Peyer's patch (tissue), 4 donors: Measurements from ENCODE around the gene NME4. TPM values are rescaled to one million over a fixed set of nuclear protein-coding genes. Genes with fewer than 3 reads are reported as not detected.
A peak's percentile ranks its signal among the peaks of the same experiment; 100 is the strongest.

Experiments
- DNase-seq, 3 donors: peaks; one replicate each; pipeline ENCODE4 v3.0.0-alpha.2; 2017 to 2019
- H3K27ac ChIP-seq, 4 donors: fragments of 200-600 bp; sonication (generic); one replicate each; pipeline ENCODE4 v1.5.1; 2016 to 2019
- H3K27me3 ChIP-seq, 2 donors: fragments of 200-600 bp; sonication (generic); one replicate each; pipeline ENCODE4 v1.5.1; 2019
- H3K36me3 ChIP-seq, 3 donors: fragments of 200-600 bp; sonication (generic); one replicate each; pipeline ENCODE4 v1.5.1; 2016 to 2019
- H3K4me1 ChIP-seq, 4 donors: fragments of 200-600 bp; sonication (generic); one replicate each; pipeline ENCODE4 v1.5.1; 2016 to 2019
- H3K4me3 ChIP-seq, 4 donors: fragments of 200-600 bp; sonication (generic); 1 replicate in 3 of 4; 2 replicates in 1 of 4; pipeline ENCODE4 v1.5.1; 2016 to 2019; ENCODE audit warnings: mild to moderate bottlenecking in 1 of 4
- H3K9me3 ChIP-seq, 4 donors: fragments of 200-600 bp; sonication (generic); one replicate each; pipeline ENCODE4 v1.5.1; 2016 to 2019; ENCODE audit warnings: mild to moderate bottlenecking in 1 of 4
- POLR2A ChIP-seq, 2 donors: fragments of 450-650 bp; IDR thresholded peaks; one replicate each; pipeline ENCODE4 v1.5.1; 2017; ENCODE audit warnings: antibody characterized with exemption in 2 of 2, mild to moderate bottlenecking in 2 of 2, moderate library complexity in 2 of 2
- total RNA-seq, 4 donors: library from RNA; depleted of rRNA; stranded (reverse); fragments of >200 nt; gene quantifications; one replicate each; pipeline ENCODE4 v1.1.0, GENCODE V29; 2016
- TF ChIP-seq, protein P1 (sequence below), 6 experiments: fragments of 450-650 bp in 4 of 6; fragments of 200-600 bp in 2 of 6; sonication (generic) in 1 of 6; IDR thresholded peaks; one replicate each; pipeline ENCODE4 v1.5.1; 2017 to 2019; ENCODE audit warnings: antibody characterized with exemption in 6 of 6, mild to moderate bottlenecking in 3 of 6, moderate library complexity in 1 of 6

The NME4 gene
- total RNA-seq, 4 donors from 2014 or later: 9.6 to 65.2 (median 29.5) TPM

DNA sequence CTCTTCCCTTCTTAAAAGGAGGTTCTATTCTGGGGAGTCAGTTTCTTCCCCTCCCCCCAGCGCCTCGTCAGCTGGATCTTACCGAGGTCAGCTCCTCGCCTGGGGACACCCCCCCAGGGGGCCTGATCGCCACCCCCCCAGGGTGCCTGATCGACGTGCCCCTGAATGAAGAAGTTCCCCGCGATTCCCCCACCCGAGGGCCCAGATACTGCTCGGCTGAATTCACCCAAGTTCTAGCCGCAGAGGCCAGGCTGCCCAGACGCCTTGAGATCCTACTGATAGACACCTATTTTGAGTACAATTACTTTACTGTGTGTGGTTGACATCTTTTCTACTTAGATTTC is 29.9 kb downstream of the NME4 start:
- Histone ChIP-seq H3K9me3 (no peaks in the 10 kb centered on the region), H3K27ac (no peak overlapping the region), H3K4me1 (peaks cover 0 to 23% (median 10%) of the 10 kb centered on the region in 4 donors), H3K4me3 (peak overlapping the region; percentile 51 to 72 (median 64)), H3K36me3 (no peaks in the 10 kb centered on the region), H3K27me3 (no peaks in the 10 kb centered on the region)
- DNase-seq: no peak
- TF ChIP-seq POLR2A (IDR thresholded peaks at IDR 0.05): no peak
- TF ChIP-seq, protein P1, sequence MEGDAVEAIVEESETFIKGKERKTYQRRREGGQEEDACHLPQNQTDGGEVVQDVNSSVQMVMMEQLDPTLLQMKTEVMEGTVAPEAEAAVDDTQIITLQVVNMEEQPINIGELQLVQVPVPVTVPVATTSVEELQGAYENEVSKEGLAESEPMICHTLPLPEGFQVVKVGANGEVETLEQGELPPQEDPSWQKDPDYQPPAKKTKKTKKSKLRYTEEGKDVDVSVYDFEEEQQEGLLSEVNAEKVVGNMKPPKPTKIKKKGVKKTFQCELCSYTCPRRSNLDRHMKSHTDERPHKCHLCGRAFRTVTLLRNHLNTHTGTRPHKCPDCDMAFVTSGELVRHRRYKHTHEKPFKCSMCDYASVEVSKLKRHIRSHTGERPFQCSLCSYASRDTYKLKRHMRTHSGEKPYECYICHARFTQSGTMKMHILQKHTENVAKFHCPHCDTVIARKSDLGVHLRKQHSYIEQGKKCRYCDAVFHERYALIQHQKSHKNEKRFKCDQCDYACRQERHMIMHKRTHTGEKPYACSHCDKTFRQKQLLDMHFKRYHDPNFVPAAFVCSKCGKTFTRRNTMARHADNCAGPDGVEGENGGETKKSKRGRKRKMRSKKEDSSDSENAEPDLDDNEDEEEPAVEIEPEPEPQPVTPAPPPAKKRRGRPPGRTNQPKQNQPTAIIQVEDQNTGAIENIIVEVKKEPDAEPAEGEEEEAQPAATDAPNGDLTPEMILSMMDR (IDR thresholded peaks at IDR 0.05): no peak

DNA sequence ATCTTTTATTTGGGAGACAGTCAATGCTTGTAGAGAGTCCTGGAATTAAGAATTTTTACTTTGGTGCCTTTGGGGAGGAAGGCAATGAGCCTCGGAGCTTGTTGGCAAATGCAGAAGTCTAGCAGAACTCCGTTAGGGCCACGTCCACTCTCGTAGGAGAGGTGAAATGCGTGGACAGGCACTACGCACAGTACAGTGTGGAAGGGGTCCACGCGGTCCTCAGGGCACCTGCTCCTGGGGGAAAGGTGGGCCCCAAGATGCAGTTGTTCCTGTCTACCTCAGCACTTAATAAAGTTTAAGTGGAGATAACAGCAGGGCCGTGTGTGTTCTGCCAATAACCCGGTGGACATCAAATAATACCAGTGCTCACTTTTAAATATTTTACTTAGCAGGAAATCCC is 30.3 kb downstream of the NME4 start:
- Histone ChIP-seq H3K9me3 (no peaks in the 10 kb centered on the region), H3K4me1 (peaks cover 0 to 23% (median 10%) of the 10 kb centered on the region in 4 donors), H3K4me3 (peak overlapping the region in 3 of 4 donors; percentile 61 to 72 (median 67)), H3K27me3 (no peaks in the 10 kb centered on the region), H3K27ac (no peak overlapping the region), H3K36me3 (no peaks in the 10 kb centered on the region)
- TF ChIP-seq POLR2A (IDR thresholded peaks at IDR 0.05): no peak
- TF ChIP-seq, protein P1 (IDR thresholded peaks at IDR 0.05): no peak
- no peak for DNase-seq

DNA sequence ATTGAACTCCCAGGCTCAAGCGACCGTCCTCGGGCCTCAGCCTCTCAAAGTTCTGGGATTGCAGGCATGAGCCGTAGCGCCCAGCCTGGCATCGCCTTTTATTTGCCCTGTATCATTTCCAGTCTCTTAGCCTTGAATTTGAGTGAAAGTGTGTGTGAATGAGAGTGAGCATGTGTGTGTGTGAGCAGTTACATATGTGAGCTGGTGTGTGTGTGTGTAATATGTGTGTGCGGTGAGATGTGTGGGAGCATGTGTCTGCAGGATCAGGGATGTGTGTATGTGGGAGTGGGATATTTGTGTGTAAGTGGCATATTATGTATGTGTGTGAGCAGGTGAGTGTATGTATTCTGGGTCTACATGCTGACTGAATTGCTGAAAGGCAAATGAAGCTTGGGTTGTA is 33.9 kb downstream of the NME4 start:
- Histone ChIP-seq H3K4me1 (peaks cover 0 to 13% (median 6%) of the 10 kb centered on the region in 4 donors), H3K27ac (no peak overlapping the region), H3K36me3 (no peaks in the 10 kb centered on the region), H3K9me3 (no peaks in the 10 kb centered on the region), H3K4me3 (no peak overlapping the region), H3K27me3 (no peaks in the 10 kb centered on the region)
- no peak for TF ChIP-seq POLR2A (IDR thresholded peaks at IDR 0.05)
- TF ChIP-seq, protein P1 (IDR thresholded peaks at IDR 0.05): no peak
- no peak for DNase-seq

DNA sequence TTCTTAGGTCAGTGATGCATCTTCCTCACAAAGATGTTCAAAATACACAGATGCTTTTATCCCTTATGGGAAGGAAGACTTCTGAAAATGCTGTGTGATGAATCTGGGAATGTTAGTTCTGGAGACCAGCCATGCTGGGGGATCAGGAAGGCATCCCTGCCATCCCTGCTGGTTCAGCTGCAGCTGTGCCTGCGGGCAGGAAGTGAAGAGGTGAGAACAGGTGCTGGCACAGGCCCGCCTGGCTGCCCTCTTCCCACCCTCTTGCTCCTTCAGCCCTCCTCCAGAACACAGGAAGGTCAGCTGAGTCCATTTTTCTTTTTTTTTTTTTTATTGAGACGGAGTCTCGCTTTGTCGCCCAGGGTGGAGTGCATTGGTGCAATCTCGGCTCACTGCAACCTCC is 43.6 kb downstream of the NME4 start:
- no peak for TF ChIP-seq POLR2A (IDR thresholded peaks at IDR 0.05)
- TF ChIP-seq, protein P1 (IDR thresholded peaks at IDR 0.05): no peak
- no peak for DNase-seq
- Histone ChIP-seq H3K4me1 (no peaks in the 10 kb centered on the region), H3K36me3 (no peaks in the 10 kb centered on the region), H3K9me3 (no peaks in the 10 kb centered on the region), H3K4me3 (no peak overlapping the region), H3K27ac (no peak overlapping the region), H3K27me3 (no peaks in the 10 kb centered on the region)

DNA sequence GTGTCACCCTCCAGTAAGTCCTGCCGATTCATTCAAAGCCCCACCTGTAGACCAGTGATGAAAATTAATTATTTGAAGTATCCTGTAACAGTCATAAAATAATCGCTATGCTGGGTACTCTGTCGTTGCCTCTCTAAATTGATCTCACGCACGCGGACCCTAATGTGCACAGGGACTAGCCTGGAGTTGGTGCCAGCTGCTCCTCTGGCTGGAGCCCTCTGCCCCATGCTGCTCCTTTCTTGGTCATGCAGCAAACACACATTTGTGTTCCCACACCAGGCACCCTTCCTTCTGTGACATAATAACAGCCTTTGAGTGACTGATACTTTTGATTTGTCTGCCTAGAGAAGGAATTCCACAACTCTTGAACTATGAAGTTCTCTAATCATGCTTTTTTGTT is 44.4 kb downstream of the NME4 start:
- H3K9me3 ChIP-seq: no peaks in the 10 kb centered on the region
- DNase-seq: no peak
- no peaks in the 10 kb centered on the region for H3K36me3 ChIP-seq
- no peaks in the 10 kb centered on the region for H3K27me3 ChIP-seq
- no peak overlapping the region for H3K27ac ChIP-seq
- no peak overlapping the region for H3K4me3 ChIP-seq
- no peaks in the 10 kb centered on the region for H3K4me1 ChIP-seq
- no peak for TF ChIP-seq POLR2A (IDR thresholded peaks at IDR 0.05)
- TF ChIP-seq, protein P1 (IDR thresholded peaks at IDR 0.05): no peak

DNA sequence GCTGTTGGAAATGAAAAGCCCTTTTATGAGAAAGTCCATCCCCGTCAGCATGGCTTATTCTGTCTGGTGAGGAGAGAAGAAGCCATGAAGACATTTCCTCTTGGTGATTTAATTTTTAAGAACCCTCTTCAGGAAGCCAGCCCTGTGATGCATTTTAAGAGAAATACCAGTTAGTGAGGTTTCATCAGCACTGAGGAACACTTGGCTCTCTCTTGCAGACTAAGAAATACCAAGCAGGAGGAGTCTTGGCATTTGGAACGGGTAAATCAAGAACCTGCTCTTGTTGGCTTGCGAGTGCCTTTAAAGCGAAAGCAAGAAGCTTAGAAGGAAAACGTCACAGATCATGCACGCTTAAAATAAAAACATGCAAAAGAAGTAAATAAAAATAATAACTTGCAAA is 46.0 kb downstream of the NME4 start:
- no peak for TF ChIP-seq POLR2A (IDR thresholded peaks at IDR 0.05)
- TF ChIP-seq, protein P1 (IDR thresholded peaks at IDR 0.05): no peak
- no peaks in the 10 kb centered on the region for H3K36me3 ChIP-seq
- H3K9me3 ChIP-seq: no peaks in the 10 kb centered on the region
- H3K27ac ChIP-seq: no peak overlapping the region
- DNase-seq: no peak
- no peaks in the 10 kb centered on the region for H3K27me3 ChIP-seq
- H3K4me3 ChIP-seq: no peak overlapping the region
- no peaks in the 10 kb centered on the region for H3K4me1 ChIP-seq
